Measurements from ENCODE around the gene TSPAN31. TPM values are rescaled to one million over a fixed set of nuclear protein-coding genes. Genes with fewer than 3 reads are reported as not detected.
A peak's percentile ranks its signal among the peaks of the same experiment; 100 is the strongest.
"Not testable (repeated sequence)": the region's sequence is repeated elsewhere in the genome, so short reads cannot be mapped to it uniquely, and the experiment has no call there.

The TSPAN31 gene
- polyA plus RNA-seq, 3 donors from 2014 or later, result 62.1 to 103 (median 72.6) TPM

GRCh38 chr12:57717846-57718640 is 26.8 kb upstream of the TSPAN31 start:
- no peak overlapping the region for H3K4me3 Mint-ChIP-seq
- H3K27ac Mint-ChIP-seq, result peak overlapping the region in 1 of 6 donors; percentile 72
- peaks cover 0 to 2% of the 10 kb centered on the region in 2 donors for H3K4me1 Mint-ChIP-seq
- DNase-seq, result no peak
- H3K36me3 Mint-ChIP-seq, result peaks cover 12 to 36% (median 18%) of the 10 kb centered on the region in 3 donors
- no peaks in the 10 kb centered on the region for H3K9me3 Mint-ChIP-seq
- H3K27me3 Mint-ChIP-seq (ENCODE audit: low read depth in 3 of 3), result peaks cover 2 to 3% (median 2%) of the 10 kb centered on the region in 3 donors

- Mint-ChIP-seq H3K4me1 (peaks cover 0 to 5% of the 10 kb centered on the region in 2 donors), H3K36me3 (peaks cover 12 to 36% (median 18%) of the 10 kb centered on the region in 3 donors)
Observed at GRCh38 chr12:57718641-57719528, 26.0 kb upstream of the TSPAN31 start.

GRCh38 chr12:57719777-57720605 is 24.8 kb upstream of the TSPAN31 start:
- no peak overlapping the region for H3K27ac Mint-ChIP-seq
- H3K9me3 Mint-ChIP-seq, result no peaks in the 10 kb centered on the region
- peaks cover 12 to 36% (median 18%) of the 10 kb centered on the region in 3 donors for H3K36me3 Mint-ChIP-seq
- peaks cover 5 to 9% of the 10 kb centered on the region in 2 donors for H3K4me1 Mint-ChIP-seq
- no peak overlapping the region for H3K4me3 Mint-ChIP-seq
- DNase-seq, result no peak
- H3K27me3 Mint-ChIP-seq (ENCODE audit: low read depth in 3 of 3), result peaks cover 2 to 3% (median 2%) of the 10 kb centered on the region in 3 donors

More at GRCh38 chr12:57718641-57719528, 26.0 kb upstream of the TSPAN31 start:
- DNase-seq, result no peak
- H3K9me3 Mint-ChIP-seq, result no peaks in the 10 kb centered on the region
- H3K27ac Mint-ChIP-seq, result no peak overlapping the region
- no peak overlapping the region for H3K4me3 Mint-ChIP-seq
- H3K27me3 Mint-ChIP-seq (ENCODE audit: low read depth in 3 of 3), result peaks cover 2 to 3% (median 2%) of the 10 kb centered on the region in 3 donors

GRCh38 chr12:57720606-57721595 is 23.9 kb upstream of the TSPAN31 start:
- Mint-ChIP-seq H3K4me1 (peaks cover 6 to 10% of the 10 kb centered on the region in 2 donors), H3K27me3 (ENCODE audit: low read depth in 3 of 3) (peaks cover 2 to 3% (median 2%) of the 10 kb centered on the region in 3 donors), H3K36me3 (peaks cover 12 to 32% (median 14%) of the 10 kb centered on the region in 3 donors), H3K9me3 (no peaks in the 10 kb centered on the region), H3K27ac (peak overlapping the region in 3 of 6 donors; percentile 22 to 59 (median 26)), H3K4me3 (no peak overlapping the region)
- DNase-seq, result no peak

GRCh38 chr12:57721846-57722608 is 22.8 kb upstream of the TSPAN31 start:
- H3K27me3 Mint-ChIP-seq (ENCODE audit: low read depth in 3 of 3); H3K4me3 Mint-ChIP-seq; DNase-seq; H3K9me3 Mint-ChIP-seq; H3K4me1 Mint-ChIP-seq: not testable (repeated sequence)
- Mint-ChIP-seq H3K36me3 (peaks cover 12 to 32% (median 14%) of the 10 kb centered on the region in 3 donors), H3K27ac (peak overlapping the region in 2 of 6 donors; percentile 26 to 59)

GRCh38 chr12:57722716-57723629 is 21.9 kb upstream of the TSPAN31 start:
- Mint-ChIP-seq H3K27me3 (ENCODE audit: low read depth in 3 of 3) (peaks cover 2 to 6% (median 2%) of the 10 kb centered on the region in 3 donors), H3K4me1 (peaks cover 6 to 10% of the 10 kb centered on the region in 2 donors), H3K4me3 (no peak overlapping the region), H3K36me3 (peaks cover 12 to 30% (median 14%) of the 10 kb centered on the region in 3 donors), H3K27ac (peak overlapping the region in 5 of 6 donors; percentile 8 to 70 (median 55)), H3K9me3 (no peaks in the 10 kb centered on the region)
- DNase-seq, result no peak

- Mint-ChIP-seq H3K4me3 (no peak overlapping the region), H3K36me3 (peaks cover 13 to 33% (median 16%) of the 10 kb centered on the region in 3 donors)
Observed at GRCh38 chr12:57723630-57723962, 21.2 kb upstream of the TSPAN31 start.

GRCh38 chr12:57724003-57724935 is 20.6 kb upstream of the TSPAN31 start:
- Mint-ChIP-seq H3K27ac (peak overlapping the region; percentile 55 to 71 (median 67)), H3K27me3 (ENCODE audit: low read depth in 3 of 3) (peaks cover 2 to 6% (median 2%) of the 10 kb centered on the region in 3 donors), H3K9me3 (no peaks in the 10 kb centered on the region), H3K4me3 (no peak overlapping the region), H3K36me3 (peaks cover 12 to 30% (median 14%) of the 10 kb centered on the region in 3 donors), H3K4me1 (peaks cover 6 to 10% of the 10 kb centered on the region in 2 donors)
- no peak for DNase-seq

More at GRCh38 chr12:57723630-57723962, 21.2 kb upstream of the TSPAN31 start:
- Mint-ChIP-seq H3K27me3 (ENCODE audit: low read depth in 3 of 3) (peaks cover 2 to 6% (median 2%) of the 10 kb centered on the region in 3 donors), H3K9me3 (no peaks in the 10 kb centered on the region), H3K4me1 (peaks cover 6 to 10% of the 10 kb centered on the region in 2 donors), H3K27ac (peak overlapping the region in 5 of 6 donors; percentile 8 to 60 (median 46))
- no peak for DNase-seq

GRCh38 chr12:57724936-57725740 is 19.7 kb upstream of the TSPAN31 start:
- DNase-seq, result no peak
- Mint-ChIP-seq H3K4me3 (peak overlapping the region in 1 of 5 donors; percentile 18), H3K36me3 (peaks cover 9 to 29% (median 13%) of the 10 kb centered on the region in 3 donors), H3K9me3 (no peaks in the 10 kb centered on the region), H3K27ac (peak overlapping the region in 5 of 6 donors; percentile 13 to 69 (median 65)), H3K27me3 (ENCODE audit: low read depth in 3 of 3) (peaks cover 2 to 6% (median 2%) of the 10 kb centered on the region in 3 donors), H3K4me1 (peaks cover 6 to 10% of the 10 kb centered on the region in 2 donors)

Measured in immature natural killer cell (primary cell).